Measurements from ENCODE around the gene PLIN1. TPM values are rescaled to one million over a fixed set of nuclear protein-coding genes. Genes with fewer than 3 reads are reported as not detected.

The PLIN1 gene
- total RNA-seq, 1 experiment from 2014 or later = 0.09 TPM

DNA sequence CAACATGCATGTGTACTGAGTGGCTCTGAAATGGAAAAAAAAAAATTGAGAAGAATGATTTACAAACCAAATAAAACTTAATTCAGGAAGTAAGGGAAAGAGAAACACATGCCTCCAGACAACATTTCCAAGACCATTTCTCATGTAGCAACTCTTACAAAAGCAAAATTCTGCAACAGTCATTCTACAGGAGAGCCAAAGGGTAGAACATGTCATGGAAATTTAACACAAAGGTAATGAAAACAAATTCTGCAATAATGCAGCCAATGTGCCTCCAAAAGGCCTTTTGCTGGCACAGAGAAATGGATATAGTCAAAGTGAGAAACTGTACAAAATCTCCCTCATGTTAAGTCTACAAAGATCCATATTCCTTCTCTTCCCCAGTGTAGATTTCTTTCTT is 7.4 kb upstream of the PLIN1 start:
- Histone ChIP-seq H4K20me1 (ENCODE audit: control insufficient read depth, insufficient read depth, insufficient read length) (no peaks in the 10 kb centered on the region), H3K9ac (ENCODE audit: extremely low read depth, insufficient read length, low read length) (no peak overlapping the region), H3K4me2 (ENCODE audit: insufficient read depth, insufficient read length, low read length) (no peak overlapping the region), H3K56ac (ENCODE audit: insufficient read length, low read depth, low read length) (no peak overlapping the region), H3K4ac (ENCODE audit: low read depth, low read length) (no peak overlapping the region), H2BK15ac (ENCODE audit: low read depth, low read length) (no peak overlapping the region), H3K23ac (ENCODE audit: insufficient read length, low read depth, low read length) (no peak overlapping the region), H3K4me1 (ENCODE audit: insufficient read depth, low read length) (no peaks in the 10 kb centered on the region), H2BK12ac (ENCODE audit: insufficient read length, low read depth, low read length) (no peak overlapping the region), H4K91ac (ENCODE audit: insufficient read length, low read depth, low read length) (no peak overlapping the region), H3T11ph (ENCODE audit: low read length) (no peak overlapping the region), H3K79me2 (ENCODE audit: insufficient read depth, low read length) (no peaks in the 10 kb centered on the region), H2BK5ac (ENCODE audit: insufficient read length, low read length) (no peak overlapping the region), H2BK20ac (ENCODE audit: low read depth, low read length, poor library complexity, severe bottlenecking) (no peak overlapping the region), H2BK120ac (ENCODE audit: low read depth, low read length, poor library complexity, severe bottlenecking) (no peak overlapping the region), H3K27ac (ENCODE audit: insufficient read length, low read depth, low read length) (no peak overlapping the region), H3K14ac (ENCODE audit: insufficient read depth, low read length) (no peak overlapping the region), H2AK5ac (ENCODE audit: insufficient read length, low read length) (no peak overlapping the region), H4K8ac (replicated peaks; ENCODE audit: insufficient read length, low read depth, low read length) (no peak overlapping the region), H3K23me2 (ENCODE audit: insufficient read length, low read depth, low read length, poor library complexity, severe bottlenecking) (peaks cover 4% of the 10 kb centered on the region), H3K9me3 (ENCODE audit: control insufficient read depth, low read depth, low read length) (no peaks in the 10 kb centered on the region), H3K79me1 (ENCODE audit: insufficient read depth, low read depth, low read length, poor library complexity, severe bottlenecking) (no peaks in the 10 kb centered on the region), H2AFZ (ENCODE audit: low read length) (no peak overlapping the region), H3K18ac (ENCODE audit: insufficient read length, low read depth, low read length) (no peak overlapping the region), H4K5ac (ENCODE audit: insufficient read length, low read depth, low read length) (no peak overlapping the region), H3K27me3 (ENCODE audit: insufficient read depth, low read length) (no peaks in the 10 kb centered on the region)
- Mint-ChIP-seq H3K4me1 (peaks cover 3% of the 10 kb centered on the region in 2 experiments), H3K27ac (no peak overlapping the region), H3K4me3 (no peak overlapping the region), H3K27me3 (ENCODE audit: low read depth) (peaks cover 10% of the 10 kb centered on the region), H3K9me3 (no peaks in the 10 kb centered on the region), H3K36me3 (ENCODE audit: insufficient read depth in 1 of 3, low read depth in 3 of 3) (no peaks in the 10 kb centered on the region)
- TF ChIP-seq, protein P1, sequence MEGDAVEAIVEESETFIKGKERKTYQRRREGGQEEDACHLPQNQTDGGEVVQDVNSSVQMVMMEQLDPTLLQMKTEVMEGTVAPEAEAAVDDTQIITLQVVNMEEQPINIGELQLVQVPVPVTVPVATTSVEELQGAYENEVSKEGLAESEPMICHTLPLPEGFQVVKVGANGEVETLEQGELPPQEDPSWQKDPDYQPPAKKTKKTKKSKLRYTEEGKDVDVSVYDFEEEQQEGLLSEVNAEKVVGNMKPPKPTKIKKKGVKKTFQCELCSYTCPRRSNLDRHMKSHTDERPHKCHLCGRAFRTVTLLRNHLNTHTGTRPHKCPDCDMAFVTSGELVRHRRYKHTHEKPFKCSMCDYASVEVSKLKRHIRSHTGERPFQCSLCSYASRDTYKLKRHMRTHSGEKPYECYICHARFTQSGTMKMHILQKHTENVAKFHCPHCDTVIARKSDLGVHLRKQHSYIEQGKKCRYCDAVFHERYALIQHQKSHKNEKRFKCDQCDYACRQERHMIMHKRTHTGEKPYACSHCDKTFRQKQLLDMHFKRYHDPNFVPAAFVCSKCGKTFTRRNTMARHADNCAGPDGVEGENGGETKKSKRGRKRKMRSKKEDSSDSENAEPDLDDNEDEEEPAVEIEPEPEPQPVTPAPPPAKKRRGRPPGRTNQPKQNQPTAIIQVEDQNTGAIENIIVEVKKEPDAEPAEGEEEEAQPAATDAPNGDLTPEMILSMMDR (conservative IDR thresholded peaks at IDR 0.05) = no peak
- DNase-seq = no peak
